Stimulated activated CD4-positive, alpha-beta T cell treated with anti-CD3 and anti-CD28 coated beads, Interleukin-15, amount 100 ng/mL, for 48 hours (primary cell): Measurements from ENCODE around the gene OLFM1.
"Not testable (repeated sequence)": the region's sequence is repeated elsewhere in the genome, so short reads cannot be mapped to it uniquely, and the experiment has no call there.

Source experiments
- DNase-seq, 2 donors: peaks; one replicate each; pipeline ENCODE4 v3.0.0-alpha.2; 2020; ENCODE audit warnings: low read depth in 2 of 2

Gene OLFM1

GRCh38 chr9:135106551-135107270 is 19.2 kb downstream of the OLFM1 start:
- DNase-seq: no peak

GRCh38 chr9:135107581-135108235 is 20.2 kb downstream of the OLFM1 start:
- no peak for DNase-seq

- no peak for DNase-seq
Measured at GRCh38 chr9:135108831-135109510, 21.5 kb downstream of the OLFM1 start.

- no peak for DNase-seq
Measured at GRCh38 chr9:135109650-135110049, 22.2 kb downstream of the OLFM1 start.

- no peak for DNase-seq
Measured at GRCh38 chr9:135110416-135110815, 22.9 kb downstream of the OLFM1 start.

- not testable (repeated sequence) for DNase-seq
Measured at GRCh38 chr9:135111600-135111999, 24.1 kb downstream of the OLFM1 start.

GRCh38 chr9:135116371-135116770 is 28.9 kb downstream of the OLFM1 start:
- DNase-seq: no peak

- DNase-seq: no peak
Measured at GRCh38 chr9:135116881-135117280, 29.4 kb downstream of the OLFM1 start.

- no peak for DNase-seq
Measured at GRCh38 chr9:135117281-135117680, 29.8 kb downstream of the OLFM1 start.

- DNase-seq: no peak
Measured at GRCh38 chr9:135119496-135120064, 32.1 kb downstream of the OLFM1 start.

- DNase-seq: no peak
Measured at GRCh38 chr9:135120249-135120648, 32.8 kb downstream of the OLFM1 start.

GRCh38 chr9:135122316-135122715 is 34.8 kb downstream of the OLFM1 start:
- no peak for DNase-seq

GRCh38 chr9:135123126-135123772 is 35.8 kb downstream of the OLFM1 start:
- no peak for DNase-seq

- DNase-seq: no peak
Measured at GRCh38 chr9:135123773-135124134, 36.3 kb downstream of the OLFM1 start.

- no peak for DNase-seq
Measured at GRCh38 chr9:135126451-135127187, 39.2 kb downstream of the OLFM1 start.

GRCh38 chr9:135127718-135128670 is 40.5 kb downstream of the OLFM1 start:
- no peak for DNase-seq

GRCh38 chr9:135129137-135129695 is 41.7 kb downstream of the OLFM1 start:
- no peak for DNase-seq

GRCh38 chr9:135130207-135130976 is 42.9 kb downstream of the OLFM1 start:
- DNase-seq: peak in 1 of 2 donors; percentile 23

- no peak for DNase-seq
Measured at GRCh38 chr9:135131488-135131887, 44.0 kb downstream of the OLFM1 start.
